ENCODE results near the gene CCDC200. TPM values are rescaled to one million over a fixed set of nuclear protein-coding genes. Genes with fewer than 3 reads are reported as not detected.

The CCDC200 gene
- total and polyA plus RNA-seq, 2 of the 13 experiments (the other 11 are each of a cell fraction or from before 2014, with no cell fraction given), result not detected

- TF ChIP-seq, protein P1, sequence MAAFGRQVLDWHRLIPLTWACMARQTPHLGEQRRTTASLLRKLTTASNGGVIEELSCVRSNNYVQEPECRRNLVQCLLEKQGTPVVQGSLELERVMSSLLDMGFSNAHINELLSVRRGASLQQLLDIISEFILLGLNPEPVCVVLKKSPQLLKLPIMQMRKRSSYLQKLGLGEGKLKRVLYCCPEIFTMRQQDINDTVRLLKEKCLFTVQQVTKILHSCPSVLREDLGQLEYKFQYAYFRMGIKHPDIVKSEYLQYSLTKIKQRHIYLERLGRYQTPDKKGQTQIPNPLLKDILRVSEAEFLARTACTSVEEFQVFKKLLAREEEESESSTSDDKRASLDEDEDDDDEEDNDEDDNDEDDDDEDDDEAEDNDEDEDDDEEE (CRISPR knock-in tag; IDR thresholded peaks at IDR 0.05), result no peak; the same call in none of the 2 replicates
- TF ChIP-seq ZNF274 (CRISPR knock-in tag; IDR thresholded peaks at IDR 0.05) (peak; percentile 34), FOXJ3 (CRISPR knock-in tag; IDR thresholded peaks at IDR 0.05; ENCODE audit: borderline replicate concordance) (peak; percentile 75; the same call in 1 of the 2 replicates), RXRA (CRISPR knock-in tag; IDR thresholded peaks at IDR 0.05) (peak; percentile 65), NAIF1 (CRISPR knock-in tag; IDR thresholded peaks at IDR 0.05; ENCODE audit: borderline replicate concordance) (peak; percentile 92), SNAPC2 (CRISPR knock-in tag; IDR thresholded peaks at IDR 0.05) (peak; percentile 36; the same call in 1 of the 2 replicates), NR2F6 (IDR thresholded peaks at IDR 0.05) (peak; percentile 80), NR2F6 (CRISPR knock-in tag; IDR thresholded peaks at IDR 0.05) (peak; percentile 80), ZNF382 (CRISPR knock-in tag; IDR thresholded peaks at IDR 0.05; ENCODE audit: borderline replicate concordance) (no peak; the same call in 1 of the 2 replicates), ARNT (IDR thresholded peaks at IDR 0.05) (no peak), IRF9 (CRISPR knock-in tag; IDR thresholded peaks at IDR 0.05; ENCODE audit: borderline replicate concordance) (peak; percentile 76), CEBPB (IDR thresholded peaks at IDR 0.05; ENCODE audit: borderline replicate concordance, low read depth, low read length) (no peak), ZNF777 (CRISPR knock-in tag; IDR thresholded peaks at IDR 0.05) (no peak), ZNF484 (CRISPR knock-in tag; IDR thresholded peaks at IDR 0.05; ENCODE audit: borderline replicate concordance, low read depth) (no peak; the same call in 1 of the 2 replicates), ZNF282 (IDR thresholded peaks at IDR 0.05; ENCODE audit: partially characterized antibody) (no peak), ZNF678 (CRISPR knock-in tag; IDR thresholded peaks at IDR 0.05) (peak; percentile 75), PAF1 (CRISPR knock-in tag; IDR thresholded peaks at IDR 0.05) (no peak), BHLHE40 (IDR thresholded peaks at IDR 0.05; ENCODE audit: low read length) (peak; percentile 57), KAT8 (CRISPR knock-in tag; IDR thresholded peaks at IDR 0.05) (peak; percentile 81; the same call in 1 of the 2 replicates)
- TF ChIP-seq, protein P2, sequence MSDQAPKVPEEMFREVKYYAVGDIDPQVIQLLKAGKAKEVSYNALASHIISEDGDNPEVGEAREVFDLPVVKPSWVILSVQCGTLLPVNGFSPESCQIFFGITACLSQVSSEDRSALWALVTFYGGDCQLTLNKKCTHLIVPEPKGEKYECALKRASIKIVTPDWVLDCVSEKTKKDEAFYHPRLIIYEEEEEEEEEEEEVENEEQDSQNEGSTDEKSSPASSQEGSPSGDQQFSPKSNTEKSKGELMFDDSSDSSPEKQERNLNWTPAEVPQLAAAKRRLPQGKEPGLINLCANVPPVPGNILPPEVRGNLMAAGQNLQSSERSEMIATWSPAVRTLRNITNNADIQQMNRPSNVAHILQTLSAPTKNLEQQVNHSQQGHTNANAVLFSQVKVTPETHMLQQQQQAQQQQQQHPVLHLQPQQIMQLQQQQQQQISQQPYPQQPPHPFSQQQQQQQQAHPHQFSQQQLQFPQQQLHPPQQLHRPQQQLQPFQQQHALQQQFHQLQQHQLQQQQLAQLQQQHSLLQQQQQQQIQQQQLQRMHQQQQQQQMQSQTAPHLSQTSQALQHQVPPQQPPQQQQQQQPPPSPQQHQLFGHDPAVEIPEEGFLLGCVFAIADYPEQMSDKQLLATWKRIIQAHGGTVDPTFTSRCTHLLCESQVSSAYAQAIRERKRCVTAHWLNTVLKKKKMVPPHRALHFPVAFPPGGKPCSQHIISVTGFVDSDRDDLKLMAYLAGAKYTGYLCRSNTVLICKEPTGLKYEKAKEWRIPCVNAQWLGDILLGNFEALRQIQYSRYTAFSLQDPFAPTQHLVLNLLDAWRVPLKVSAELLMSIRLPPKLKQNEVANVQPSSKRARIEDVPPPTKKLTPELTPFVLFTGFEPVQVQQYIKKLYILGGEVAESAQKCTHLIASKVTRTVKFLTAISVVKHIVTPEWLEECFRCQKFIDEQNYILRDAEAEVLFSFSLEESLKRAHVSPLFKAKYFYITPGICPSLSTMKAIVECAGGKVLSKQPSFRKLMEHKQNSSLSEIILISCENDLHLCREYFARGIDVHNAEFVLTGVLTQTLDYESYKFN (CRISPR knock-in tag; conservative IDR thresholded peaks at IDR 0.05), result peak; percentile 100
- TF ChIP-seq, protein P3, sequence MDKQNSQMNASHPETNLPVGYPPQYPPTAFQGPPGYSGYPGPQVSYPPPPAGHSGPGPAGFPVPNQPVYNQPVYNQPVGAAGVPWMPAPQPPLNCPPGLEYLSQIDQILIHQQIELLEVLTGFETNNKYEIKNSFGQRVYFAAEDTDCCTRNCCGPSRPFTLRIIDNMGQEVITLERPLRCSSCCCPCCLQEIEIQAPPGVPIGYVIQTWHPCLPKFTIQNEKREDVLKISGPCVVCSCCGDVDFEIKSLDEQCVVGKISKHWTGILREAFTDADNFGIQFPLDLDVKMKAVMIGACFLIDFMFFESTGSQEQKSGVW (CRISPR knock-in tag; IDR thresholded peaks at IDR 0.05; ENCODE audit: borderline replicate concordance), result no peak
- TF ChIP-seq, protein P4, sequence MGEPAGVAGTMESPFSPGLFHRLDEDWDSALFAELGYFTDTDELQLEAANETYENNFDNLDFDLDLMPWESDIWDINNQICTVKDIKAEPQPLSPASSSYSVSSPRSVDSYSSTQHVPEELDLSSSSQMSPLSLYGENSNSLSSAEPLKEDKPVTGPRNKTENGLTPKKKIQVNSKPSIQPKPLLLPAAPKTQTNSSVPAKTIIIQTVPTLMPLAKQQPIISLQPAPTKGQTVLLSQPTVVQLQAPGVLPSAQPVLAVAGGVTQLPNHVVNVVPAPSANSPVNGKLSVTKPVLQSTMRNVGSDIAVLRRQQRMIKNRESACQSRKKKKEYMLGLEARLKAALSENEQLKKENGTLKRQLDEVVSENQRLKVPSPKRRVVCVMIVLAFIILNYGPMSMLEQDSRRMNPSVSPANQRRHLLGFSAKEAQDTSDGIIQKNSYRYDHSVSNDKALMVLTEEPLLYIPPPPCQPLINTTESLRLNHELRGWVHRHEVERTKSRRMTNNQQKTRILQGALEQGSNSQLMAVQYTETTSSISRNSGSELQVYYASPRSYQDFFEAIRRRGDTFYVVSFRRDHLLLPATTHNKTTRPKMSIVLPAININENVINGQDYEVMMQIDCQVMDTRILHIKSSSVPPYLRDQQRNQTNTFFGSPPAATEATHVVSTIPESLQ (CRISPR knock-in tag; conservative IDR thresholded peaks at IDR 0.05), result peak; percentile 66; the same call in 1 of the 2 replicates
Observed at GRCh38 chr17:43216762-43217613, 11.4 kb downstream of the CCDC200 start (continued).

Measured in HepG2 (cell line).